Hepatocyte (in vitro differentiated cells): Measurements from ENCODE around the gene PRMT3. TPM values are rescaled to one million over a fixed set of nuclear protein-coding genes. Genes with fewer than 3 reads are reported as not detected.

ENCODE experiments used
- DNase-seq: peaks from one replicate; pipeline ENCODE4 v3.0.0-alpha.2; 2016; ENCODE audit warnings: low spot score
- H2AFZ ChIP-seq: fragments of 200-600 bp; sonication (generic); 2 replicates; pipeline ENCODE4 v1.6.0; 2016; ENCODE audit warnings: antibody characterized with exemption, mild to moderate bottlenecking
- H3K27ac ChIP-seq: fragments of 200-600 bp; sonication (generic); 2 replicates; pipeline ENCODE4 v1.5.1; 2016; ENCODE audit warnings: mild to moderate bottlenecking
- H3K27me3 ChIP-seq: fragments of 200-600 bp; sonication (generic); 2 replicates; pipeline ENCODE4 v1.6.1; 2016
- H3K36me3 ChIP-seq: fragments of 200-600 bp; sonication (generic); replicated peaks from 2 replicates; pipeline ENCODE4 v1.5.1; 2016; ENCODE audit warnings: low read depth; ENCODE audit not compliant: insufficient read depth
- H3K4me1 ChIP-seq: fragments of 200-600 bp; sonication (generic); 2 replicates; pipeline ENCODE4 v1.5.1; 2016; ENCODE audit warnings: mild to moderate bottlenecking, moderate library complexity; ENCODE audit not compliant: insufficient read depth
- H3K4me2 ChIP-seq: fragments of 200-600 bp; sonication (generic); 2 replicates; pipeline ENCODE4 v1.6.0; 2016
- H3K4me3 ChIP-seq: fragments of 200-600 bp; sonication (generic); 2 replicates; pipeline ENCODE4 v1.5.1; 2016; ENCODE audit warnings: mild to moderate bottlenecking
- H3K79me2 ChIP-seq: fragments of 200-600 bp; sonication (generic); 2 replicates; pipeline ENCODE4 v1.6.0; 2017; ENCODE audit warnings: mild to moderate bottlenecking
- H3K9me2 ChIP-seq: fragments of 200-600 bp; sonication (generic); replicated peaks from 2 replicates; pipeline ENCODE4 v1.6.0; 2017; ENCODE audit warnings: mild to moderate bottlenecking; ENCODE audit not compliant: insufficient read depth
- H3K9me3 ChIP-seq: fragments of 200-600 bp; sonication (generic); 2 replicates; pipeline ENCODE4 v1.5.1; 2016; ENCODE audit warnings: low read depth, mild to moderate bottlenecking
- H4K20me1 ChIP-seq: fragments of 200-600 bp; sonication (generic); 2 replicates; pipeline ENCODE4 v1.6.0; 2016; ENCODE audit warnings: mild to moderate bottlenecking; ENCODE audit not compliant: insufficient read depth, poor library complexity, severe bottlenecking
- CTCF ChIP-seq: fragments of 200-600 bp; sonication (generic); IDR thresholded peaks from 2 replicates; pipeline ENCODE4 v1.5.1; 2016; ENCODE audit warnings: antibody characterized with exemption, mild to moderate bottlenecking; ENCODE audit not compliant: poor library complexity
- EZH2 ChIP-seq: fragments of 200-600 bp; sonication (generic); IDR thresholded peaks from 2 replicates; pipeline ENCODE4 v1.6.1; 2016; ENCODE audit warnings: antibody characterized with exemption, mild to moderate bottlenecking, borderline replicate concordance
- EZH2phosphoT487 ChIP-seq: fragments of 200-600 bp; sonication (generic); IDR thresholded peaks from one replicate; pipeline ENCODE4 v1.6.1; 2018; ENCODE audit warnings: antibody characterized with exemption, mild to moderate bottlenecking, low read depth, moderate library complexity; ENCODE audit not compliant: unreplicated experiment, severe bottlenecking
- WGBS: methylation state at CpG from one replicate; pipeline ENCODE4 v1.1.6; 2016; ENCODE audit warnings: low lambda C conversion rate; ENCODE audit errors: missing lambda C conversion rate; 5-methylcytosine and 5-hydroxymethylcytosine counted together
- polyA plus RNA-seq: library from polyadenylated mRNA; unstranded; fragments of >200 nt; fragmentation: Nextera tagmentation; extraction: Ambion mirVana; gene quantifications from 2 replicates; pipeline ENCODE4 v1.2.1, GENCODE V29; 2016
- total RNA-seq: library from RNA; depleted of rRNA; stranded (reverse); fragments of >200 nt; gene quantifications from 2 replicates; pipeline ENCODE4 v1.2.3, GENCODE V29; 2014

PRMT3 gene
- total and polyA plus RNA-seq, 2 experiments from 2014 or later, result 9.5 to 18.8 TPM

- Histone ChIP-seq H3K9me2 (no peaks in the 10 kb centered on the region), H3K79me2 (no peaks in the 10 kb centered on the region), H3K36me3 (no peaks in the 10 kb centered on the region), H3K27ac (no peak overlapping the region), H3K27me3 (no peaks in the 10 kb centered on the region), H3K9me3 (no peaks in the 10 kb centered on the region), H2AFZ (no peak overlapping the region), H3K4me2 (no peak overlapping the region), H3K4me1 (peaks cover 3% of the 10 kb centered on the region), H4K20me1 (no peaks in the 10 kb centered on the region), H3K4me3 (no peak overlapping the region)
- DNase-seq, result no peak
- TF ChIP-seq EZH2 (no peak), EZH2phosphoT487 (no peak), CTCF (no peak)
- 57% methylated on average over 2 of the region's 2 CpGs for WGBS
Measured at GRCh38 chr11:20351751-20352262, 35.7 kb upstream of the PRMT3 start.

GRCh38 chr11:20353829-20354434 is 33.6 kb upstream of the PRMT3 start:
- H3K27ac ChIP-seq, result no peak overlapping the region
- H3K36me3 ChIP-seq, result no peaks in the 10 kb centered on the region
- peaks cover 3% of the 10 kb centered on the region for H3K4me1 ChIP-seq
- H3K4me3 ChIP-seq, result no peak overlapping the region
- H4K20me1 ChIP-seq, result no peaks in the 10 kb centered on the region
- no peak overlapping the region for H2AFZ ChIP-seq
- TF ChIP-seq EZH2, result no peak
- no peak for TF ChIP-seq EZH2phosphoT487
- peak; percentile 83 for TF ChIP-seq CTCF
- DNase-seq, result peak; percentile 75
- no peaks in the 10 kb centered on the region for H3K9me3 ChIP-seq
- 17% methylated on average over 6 of the region's 6 CpGs for WGBS
- no peaks in the 10 kb centered on the region for H3K79me2 ChIP-seq
- no peaks in the 10 kb centered on the region for H3K9me2 ChIP-seq
- H3K4me2 ChIP-seq, result no peak overlapping the region
- no peaks in the 10 kb centered on the region for H3K27me3 ChIP-seq

DNA sequence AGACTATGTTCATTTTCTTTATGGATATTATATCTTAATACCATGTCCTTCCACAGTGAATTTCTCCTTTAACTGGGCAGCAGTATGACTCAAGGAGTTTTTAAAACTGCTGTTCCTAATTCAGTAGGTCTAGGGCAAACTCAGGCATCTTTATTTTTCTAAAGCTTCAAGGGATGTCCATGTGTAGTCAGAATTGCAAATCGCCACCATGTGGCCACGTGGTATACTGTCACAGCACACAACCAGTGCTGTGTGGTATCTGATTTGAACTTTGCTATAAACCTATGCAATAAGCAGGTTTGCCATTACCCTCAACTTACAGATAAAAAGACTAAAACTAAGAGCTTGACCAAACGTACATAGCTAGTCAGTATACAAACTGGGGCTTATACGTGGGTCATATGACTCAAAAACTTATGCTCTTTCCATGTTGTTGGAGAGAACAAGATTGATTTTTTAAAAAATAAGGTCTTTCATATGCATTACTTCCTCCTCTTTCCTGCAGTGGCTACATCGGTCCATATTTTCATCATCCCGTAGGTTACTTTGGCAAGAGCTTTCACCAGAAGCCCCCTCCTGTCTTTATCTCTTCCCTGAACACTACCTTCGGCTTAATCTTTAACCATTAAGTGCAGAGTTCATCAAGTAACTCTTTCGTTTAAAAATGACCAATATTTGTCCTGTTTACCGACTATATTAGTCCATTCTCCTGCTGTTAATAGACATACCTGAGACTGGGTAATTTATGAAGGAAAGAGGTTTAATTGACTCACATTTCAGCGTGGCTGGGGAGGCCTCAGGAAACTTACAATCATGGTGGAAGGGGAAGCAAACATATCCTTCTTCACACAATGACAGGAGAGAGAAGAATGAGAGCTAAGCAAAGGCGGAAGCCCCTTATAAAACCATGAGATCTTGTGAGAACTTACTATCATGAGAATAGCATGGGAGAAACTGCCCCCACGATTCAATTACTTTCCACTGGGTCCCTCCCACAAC is 32.0 kb upstream of the PRMT3 start:
- H3K36me3 ChIP-seq, result no peaks in the 10 kb centered on the region
- H3K9me2 ChIP-seq, result no peaks in the 10 kb centered on the region
- no peak overlapping the region for H3K4me3 ChIP-seq
- no peaks in the 10 kb centered on the region for H3K79me2 ChIP-seq
- H4K20me1 ChIP-seq, result no peaks in the 10 kb centered on the region
- peak; percentile 72 for DNase-seq
- no peak overlapping the region for H2AFZ ChIP-seq
- peak overlapping the region; percentile 56 for H3K4me2 ChIP-seq
- H3K27ac ChIP-seq, result peak overlapping the region; percentile 48
- H3K4me1 ChIP-seq, result peaks cover 3% of the 10 kb centered on the region
- H3K27me3 ChIP-seq, result no peaks in the 10 kb centered on the region
- no peak for TF ChIP-seq EZH2phosphoT487
- peak; percentile 62 for TF ChIP-seq CTCF
- no peak for TF ChIP-seq EZH2
- H3K9me3 ChIP-seq, result no peaks in the 10 kb centered on the region
- WGBS, result 44% methylated on average over 11 of the region's 12 CpGs
